Fibroblast of the aortic adventitia (primary cell): Measurements from ENCODE around the gene SDHB. TPM values are rescaled to one million over a fixed set of nuclear protein-coding genes. Genes with fewer than 3 reads are reported as not detected.

Experiments
- DNase-seq: peaks from one replicate; pipeline ENCODE4 v3.0.0-alpha.2; 2010; ENCODE audit warnings: low read depth
- H3K4me3 ChIP-seq: 2 replicates; pipeline ENCODE4 v1.5.1; 2011; ENCODE audit warnings: low read depth, mild to moderate bottlenecking, control low read depth, low read length, moderate library complexity
- CTCF ChIP-seq: IDR thresholded peaks from 2 replicates; pipeline ENCODE4 v1.5.1; 2011; ENCODE audit warnings: mild to moderate bottlenecking, low read length, control low read depth, inconsistent platforms; ENCODE audit not compliant: insufficient read depth
- total RNA-seq: library from RNA; depleted of rRNA; stranded (reverse); fragments of >200 nt; gene quantifications from 2 replicates; pipeline ENCODE4 v1.2.3, GENCODE V29; 2012; ENCODE audit warnings: low replicate concordance

The SDHB gene
- total RNA-seq, 1 donor: 106 TPM

GRCh38 chr1:16975211-16975610 is 78.6 kb downstream of the SDHB start:
- no peak overlapping the region for H3K4me3 ChIP-seq
- no peak for DNase-seq
- no peak for TF ChIP-seq CTCF

GRCh38 chr1:16973215-16973614 is 80.6 kb downstream of the SDHB start:
- DNase-seq: no peak
- H3K4me3 ChIP-seq: no peak overlapping the region
- TF ChIP-seq CTCF: no peak

- H3K4me3 ChIP-seq: no peak overlapping the region
- TF ChIP-seq CTCF: no peak
- DNase-seq: no peak
These were observed 81.5 kb downstream of the SDHB start for GRCh38 chr1:16972189-16972895.

- H3K4me3 ChIP-seq: no peak overlapping the region
- no peak for TF ChIP-seq CTCF
- DNase-seq: peak; percentile 43
These were observed 82.3 kb downstream of the SDHB start for GRCh38 chr1:16971341-16972188.

GRCh38 chr1:16970132-16970910 is 83.5 kb downstream of the SDHB start:
- H3K4me3 ChIP-seq: no peak overlapping the region
- no peak for TF ChIP-seq CTCF
- DNase-seq: no peak

- H3K4me3 ChIP-seq: no peak overlapping the region
- no peak for DNase-seq
- TF ChIP-seq CTCF: no peak
These were observed 84.2 kb downstream of the SDHB start for GRCh38 chr1:16969651-16970050.
